Nephron (organoid): ENCODE measurements around the gene DAND5.
A peak's percentile ranks its signal among the peaks of the same experiment; 100 is the strongest.

Experiments used
- H3K27ac Mint-ChIP-seq, 3 experiments: 2 replicates each; pipeline ENCODE4 v1.8.0; 2020; ENCODE audit warnings: mixed read lengths in 3 of 3, mild to moderate bottlenecking in 2 of 3, moderate library complexity in 1 of 3
- H3K27me3 Mint-ChIP-seq: 2 replicates; pipeline ENCODE4 v1.8.0; 2021; ENCODE audit warnings: low read depth, mild to moderate bottlenecking, moderate library complexity, mixed read lengths
- H3K36me3 Mint-ChIP-seq: 2 replicates; pipeline ENCODE4 v1.8.0; 2020; ENCODE audit warnings: low read depth, mixed read lengths
- H3K4me1 Mint-ChIP-seq: 2 replicates; pipeline ENCODE4 v1.8.0; 2020; ENCODE audit warnings: mixed read lengths
- H3K4me3 Mint-ChIP-seq, 3 experiments: 2 replicates each; pipeline ENCODE4 v1.8.0; 2020; ENCODE audit warnings: mild to moderate bottlenecking in 3 of 3, mixed read lengths in 3 of 3, moderate library complexity in 2 of 3
- H3K9me3 Mint-ChIP-seq: 2 replicates; pipeline ENCODE4 v1.8.0; 2020; ENCODE audit warnings: mixed read lengths
- CTCF ChIP-seq, 3 experiments: fragments of 200-600 bp; sonication (generic); IDR thresholded peaks; one replicate each; pipeline ENCODE4 v1.5.0; 2021; ENCODE audit warnings: antibody characterized with exemption in 3 of 3; ENCODE audit not compliant: unreplicated experiment in 3 of 3

DAND5 gene

GRCh38 chr19:12992729-12993128 lies 23.4 kb downstream of the DAND5 start:
- TF ChIP-seq CTCF (IDR thresholded peaks at IDR 0.05; ENCODE audit: unreplicated experiment in 3 of 3): no peak
- Mint-ChIP-seq H3K4me1 (peaks cover 15% of the 10 kb centered on the region), H3K27ac (no peak overlapping the region), H3K27me3 (peaks cover 63% of the 10 kb centered on the region), H3K36me3 (no peaks in the 10 kb centered on the region), H3K9me3 (peaks cover 2% of the 10 kb centered on the region), H3K4me3 (no peak overlapping the region)

GRCh38 chr19:12993562-12993961 lies 24.2 kb downstream of the DAND5 start:
- H3K27ac Mint-ChIP-seq: peak overlapping the region in 2 of 3 experiments; percentile 52 to 87
- H3K9me3 Mint-ChIP-seq: peaks cover 2% of the 10 kb centered on the region
- TF ChIP-seq CTCF (IDR thresholded peaks at IDR 0.05; ENCODE audit: unreplicated experiment in 3 of 3): no peak
- H3K4me1 Mint-ChIP-seq: peaks cover 22% of the 10 kb centered on the region
- H3K4me3 Mint-ChIP-seq: peak overlapping the region; percentile 76 to 98 (median 95)
- peaks cover 71% of the 10 kb centered on the region for H3K27me3 Mint-ChIP-seq
- peaks cover under 1% of the 10 kb centered on the region for H3K36me3 Mint-ChIP-seq

- Mint-ChIP-seq H3K27ac (peak within 1 kb of the TSS; percentile 50 to 95 (median 87)), H3K36me3 (peaks cover 8% of the 10 kb centered on the region), H3K4me3 (peak within 1 kb of the TSS; percentile 87 to 98 (median 95)), H3K9me3 (peaks cover 2% of the 10 kb centered on the region), H3K27me3 (peaks cover 84% of the 10 kb centered on the region), H3K4me1 (peaks cover 31% of the 10 kb centered on the region)
- TF ChIP-seq CTCF (IDR thresholded peaks at IDR 0.05; ENCODE audit: unreplicated experiment in 3 of 3): no peak
Observed at GRCh38 chr19:12994701-12995595, 25.6 kb downstream of the DAND5 start, which contains the start of gene NFIX. TSS of gene NFIX (plus strand) at chr19:12995475. CDS start at chr19:12995838, 363 bp downstream.

GRCh38 chr19:12995596-12996405 lies 26.4 kb downstream of the DAND5 start:
- peaks cover 8% of the 10 kb centered on the region for H3K36me3 Mint-ChIP-seq
- no peak for TF ChIP-seq CTCF (IDR thresholded peaks at IDR 0.05; ENCODE audit: unreplicated experiment in 3 of 3)
- peaks cover 89% of the 10 kb centered on the region for H3K27me3 Mint-ChIP-seq
- H3K27ac Mint-ChIP-seq: peak overlapping the region in 1 of 3 experiments; percentile 81
- peaks cover 27% of the 10 kb centered on the region for H3K4me1 Mint-ChIP-seq
- peak overlapping the region; percentile 84 to 92 (median 91) for H3K4me3 Mint-ChIP-seq
- H3K9me3 Mint-ChIP-seq: peaks cover 2% of the 10 kb centered on the region

- Mint-ChIP-seq H3K4me1 (peaks cover 26% of the 10 kb centered on the region), H3K36me3 (peaks cover 8% of the 10 kb centered on the region), H3K27me3 (peaks cover 89% of the 10 kb centered on the region), H3K27ac (peak overlapping the region in 2 of 3 experiments; percentile 81 to 84), H3K4me3 (peak overlapping the region; percentile 67 to 87 (median 87)), H3K9me3 (peaks cover 2% of the 10 kb centered on the region)
- TF ChIP-seq CTCF (IDR thresholded peaks at IDR 0.05; ENCODE audit: unreplicated experiment in 3 of 3): no peak
Observed at GRCh38 chr19:12996406-12997094, 27.2 kb downstream of the DAND5 start.
